Neural crest cell (in vitro differentiated cells): ENCODE data around the gene TFPI2. TPM values are rescaled to one million over a fixed set of nuclear protein-coding genes. Genes with fewer than 3 reads are reported as not detected.

Source experiments
- DNase-seq: peaks from one replicate; pipeline ENCODE4 v3.0.0; 2021; ENCODE audit warnings: low read depth, mixed read lengths, low spot score
- H3K27ac Mint-ChIP-seq: one replicate; pipeline ENCODE4 v1.8.0; 2021; ENCODE audit warnings: mild to moderate bottlenecking, mixed read lengths; ENCODE audit not compliant: unreplicated experiment
- H3K27me3 Mint-ChIP-seq: 2 replicates; pipeline ENCODE4 v1.8.0; 2021; ENCODE audit warnings: low read depth, mild to moderate bottlenecking, mixed read lengths
- H3K36me3 Mint-ChIP-seq: 2 replicates; pipeline ENCODE4 v1.8.0; 2021; ENCODE audit warnings: low read depth, mild to moderate bottlenecking, mixed read lengths
- H3K4me1 Mint-ChIP-seq: 2 replicates; pipeline ENCODE4 v1.8.0; 2021; ENCODE audit warnings: mixed read lengths
- H3K4me3 Mint-ChIP-seq: one replicate; pipeline ENCODE4 v1.8.0; 2021; ENCODE audit warnings: mild to moderate bottlenecking, mixed read lengths
- H3K9me3 Mint-ChIP-seq: 2 replicates; pipeline ENCODE4 v1.8.0; 2021; ENCODE audit warnings: mixed read lengths
- total RNA-seq: library from RNA; stranded (reverse); gene quantifications from 2 replicates; pipeline ENCODE4 v1.2.1, GENCODE V29; 2021
- TF ChIP-seq, protein P1 (sequence below): fragments of 200-600 bp; sonication (generic); conservative IDR thresholded peaks from 2 replicates; pipeline ENCODE4 v1.5.0; 2021; ENCODE audit warnings: antibody characterized with exemption, mild to moderate bottlenecking

Gene TFPI2
- total RNA-seq, 1 donor from 2014 or later = 0.84 TPM

DNA sequence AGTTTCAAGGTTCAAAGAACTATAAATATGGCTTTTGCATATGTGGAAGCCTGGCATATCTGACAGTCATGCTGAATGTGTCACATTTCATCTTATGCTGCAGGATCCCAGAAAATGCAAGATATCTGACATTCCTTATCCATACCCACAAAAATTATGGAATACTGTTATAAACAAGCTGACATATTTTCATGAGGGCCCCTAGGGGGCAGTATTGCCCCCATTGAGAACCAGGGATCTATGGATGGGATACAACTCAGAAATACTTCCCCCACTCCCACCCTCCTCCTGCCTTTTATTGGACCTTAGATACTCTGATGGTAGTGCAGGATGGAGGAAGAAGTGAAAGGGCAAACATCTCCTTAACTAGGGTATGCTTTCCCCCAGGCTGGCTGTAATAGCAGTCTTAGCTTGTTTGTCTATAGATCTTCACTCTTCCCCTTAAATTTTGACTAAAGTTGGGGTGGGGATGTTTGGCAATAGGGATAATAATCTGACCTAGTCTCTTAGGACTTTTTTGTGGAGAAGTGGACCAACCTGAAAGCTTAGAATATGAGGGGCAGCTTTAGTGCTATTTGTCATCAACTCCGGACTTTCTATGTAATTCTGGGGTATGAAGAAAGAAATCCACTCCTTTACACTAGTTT is 12.3 kb upstream of the TFPI2 start:
- no peaks in the 10 kb centered on the region for H3K9me3 Mint-ChIP-seq
- no peak overlapping the region for H3K27ac Mint-ChIP-seq
- TF ChIP-seq, protein P1, sequence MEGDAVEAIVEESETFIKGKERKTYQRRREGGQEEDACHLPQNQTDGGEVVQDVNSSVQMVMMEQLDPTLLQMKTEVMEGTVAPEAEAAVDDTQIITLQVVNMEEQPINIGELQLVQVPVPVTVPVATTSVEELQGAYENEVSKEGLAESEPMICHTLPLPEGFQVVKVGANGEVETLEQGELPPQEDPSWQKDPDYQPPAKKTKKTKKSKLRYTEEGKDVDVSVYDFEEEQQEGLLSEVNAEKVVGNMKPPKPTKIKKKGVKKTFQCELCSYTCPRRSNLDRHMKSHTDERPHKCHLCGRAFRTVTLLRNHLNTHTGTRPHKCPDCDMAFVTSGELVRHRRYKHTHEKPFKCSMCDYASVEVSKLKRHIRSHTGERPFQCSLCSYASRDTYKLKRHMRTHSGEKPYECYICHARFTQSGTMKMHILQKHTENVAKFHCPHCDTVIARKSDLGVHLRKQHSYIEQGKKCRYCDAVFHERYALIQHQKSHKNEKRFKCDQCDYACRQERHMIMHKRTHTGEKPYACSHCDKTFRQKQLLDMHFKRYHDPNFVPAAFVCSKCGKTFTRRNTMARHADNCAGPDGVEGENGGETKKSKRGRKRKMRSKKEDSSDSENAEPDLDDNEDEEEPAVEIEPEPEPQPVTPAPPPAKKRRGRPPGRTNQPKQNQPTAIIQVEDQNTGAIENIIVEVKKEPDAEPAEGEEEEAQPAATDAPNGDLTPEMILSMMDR = peak; percentile 78
- no peaks in the 10 kb centered on the region for H3K4me1 Mint-ChIP-seq
- no peak overlapping the region for H3K4me3 Mint-ChIP-seq
- no peak for DNase-seq
- H3K27me3 Mint-ChIP-seq = no peaks in the 10 kb centered on the region
- H3K36me3 Mint-ChIP-seq = no peaks in the 10 kb centered on the region

DNA sequence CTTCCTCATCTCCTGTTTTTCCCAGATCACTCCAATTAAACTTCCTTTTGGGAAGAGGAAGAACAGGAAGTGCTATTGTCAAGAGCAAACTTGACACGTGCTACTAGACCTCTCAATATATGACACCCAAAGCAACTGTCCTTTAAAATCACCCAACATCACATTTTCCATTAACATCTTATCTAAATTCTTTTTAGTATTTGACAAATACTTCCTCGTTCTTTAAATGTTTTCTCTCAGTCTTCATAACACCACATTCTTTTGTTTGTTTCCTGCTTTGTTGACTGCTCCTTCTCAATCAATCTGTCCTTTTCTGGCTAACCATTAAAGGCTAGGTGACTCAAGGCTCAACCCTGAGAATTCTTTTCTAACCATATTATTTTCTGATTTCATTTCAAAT is 7.1 kb upstream of the TFPI2 start:
- TF ChIP-seq, protein P1 = no peak
- peaks cover 3% of the 10 kb centered on the region for H3K27me3 Mint-ChIP-seq
- H3K9me3 Mint-ChIP-seq = no peaks in the 10 kb centered on the region
- H3K27ac Mint-ChIP-seq = no peak overlapping the region
- H3K4me3 Mint-ChIP-seq = no peak overlapping the region
- H3K4me1 Mint-ChIP-seq = no peaks in the 10 kb centered on the region
- no peaks in the 10 kb centered on the region for H3K36me3 Mint-ChIP-seq
- no peak for DNase-seq

DNA sequence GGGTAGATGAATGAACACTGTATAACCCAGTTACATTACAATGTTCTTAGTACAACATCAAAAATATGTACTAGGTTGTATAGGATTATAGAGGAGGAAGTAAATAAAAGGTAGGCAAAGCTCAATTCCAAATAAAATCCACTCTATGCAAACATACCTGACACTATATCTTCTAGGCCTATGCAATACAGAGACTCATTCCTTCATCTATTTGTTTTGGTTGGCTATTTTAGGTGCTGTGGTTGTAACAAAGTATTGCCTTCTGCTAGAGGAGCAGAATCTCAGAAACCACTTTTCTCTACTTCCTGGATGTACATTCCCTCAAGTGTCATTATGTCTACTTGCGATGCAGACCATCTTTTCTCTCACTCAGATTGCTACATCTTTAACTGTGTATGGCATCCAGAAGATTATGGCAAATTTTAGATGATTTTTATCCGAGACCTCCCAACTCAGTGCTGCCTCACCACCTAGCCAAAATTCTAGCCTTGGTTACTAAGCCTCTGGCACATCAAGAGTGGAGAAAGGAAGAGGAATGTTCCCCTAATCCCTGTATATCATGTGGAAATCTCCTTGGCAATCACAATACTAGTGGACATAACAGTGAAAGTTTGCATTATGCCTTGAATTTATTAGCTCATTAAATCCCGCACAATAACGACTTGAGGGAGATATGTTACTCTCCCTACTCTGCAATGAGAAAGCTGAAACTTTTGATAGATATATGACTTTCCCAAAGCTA is 5.5 kb upstream of the TFPI2 start:
- Mint-ChIP-seq H3K27ac (no peak overlapping the region), H3K36me3 (no peaks in the 10 kb centered on the region), H3K4me3 (no peak overlapping the region), H3K4me1 (peaks cover under 1% of the 10 kb centered on the region), H3K27me3 (peaks cover 16% of the 10 kb centered on the region), H3K9me3 (no peaks in the 10 kb centered on the region)
- DNase-seq = no peak
- TF ChIP-seq, protein P1 = no peak

DNA sequence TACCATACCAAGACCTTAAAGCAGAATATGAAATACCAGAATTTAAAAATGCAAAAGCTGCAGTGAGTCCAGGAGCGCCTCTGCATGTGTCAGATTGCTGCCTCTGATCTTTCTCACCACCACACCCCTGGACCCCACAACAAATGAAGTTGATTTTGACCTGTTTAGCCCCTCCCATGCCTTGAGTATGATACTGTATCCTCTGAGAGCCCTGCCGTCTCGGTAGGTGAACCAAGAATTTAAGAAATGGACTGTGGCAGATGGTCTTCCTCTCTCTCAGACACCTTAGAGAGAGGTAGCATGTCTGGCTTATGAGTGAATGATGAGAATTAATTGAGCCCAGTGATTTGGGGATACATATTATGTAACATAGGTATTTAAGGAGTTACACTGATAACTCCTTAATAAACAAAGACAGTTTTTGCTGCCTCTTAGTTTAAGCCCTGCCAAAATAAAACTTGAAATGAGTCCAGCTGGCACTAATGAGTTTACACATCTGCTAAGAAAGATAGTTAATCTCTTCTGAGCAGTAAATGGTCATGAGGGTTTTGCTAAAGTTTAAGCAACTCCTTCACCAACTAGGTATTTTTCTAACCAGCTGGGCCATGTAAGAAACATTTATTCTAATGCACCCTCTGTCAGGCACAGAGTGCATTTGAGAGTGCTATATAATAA is 4.5 kb upstream of the TFPI2 start:
- Mint-ChIP-seq H3K27ac (no peak overlapping the region), H3K9me3 (no peaks in the 10 kb centered on the region), H3K4me1 (peaks cover 5% of the 10 kb centered on the region), H3K4me3 (peak overlapping the region; percentile 29), H3K36me3 (no peaks in the 10 kb centered on the region), H3K27me3 (peaks cover 23% of the 10 kb centered on the region)
- TF ChIP-seq, protein P1 = no peak
- no peak for DNase-seq

DNA sequence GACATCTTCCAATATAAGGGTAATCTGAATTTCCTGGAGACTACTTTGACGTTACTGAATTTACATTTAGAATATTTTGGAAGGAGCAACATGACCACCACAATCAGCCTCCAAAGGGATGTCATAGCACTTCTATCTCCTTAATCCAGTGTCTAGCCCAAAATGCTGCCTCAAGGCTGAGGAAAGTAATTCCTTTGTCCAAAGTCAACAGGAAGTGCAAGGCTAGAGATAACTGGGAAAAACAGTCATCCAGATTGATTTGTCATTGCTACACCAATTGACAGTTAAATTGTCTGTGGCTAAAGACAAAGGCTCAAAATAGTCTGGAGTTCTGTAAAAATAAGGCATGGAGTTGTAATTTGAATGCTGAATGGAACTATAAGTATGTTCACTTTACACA is 3.9 kb upstream of the TFPI2 start:
- peaks cover 11% of the 10 kb centered on the region for H3K4me1 Mint-ChIP-seq
- H3K9me3 Mint-ChIP-seq = no peaks in the 10 kb centered on the region
- peaks cover 30% of the 10 kb centered on the region for H3K27me3 Mint-ChIP-seq
- no peak for DNase-seq
- H3K4me3 Mint-ChIP-seq = no peak overlapping the region
- TF ChIP-seq, protein P1 = no peak
- no peaks in the 10 kb centered on the region for H3K36me3 Mint-ChIP-seq
- H3K27ac Mint-ChIP-seq = no peak overlapping the region
